Liver (tissue), 3 donors: ENCODE data around the gene LSM10.

Experiments used
- ATF3 ChIP-seq: IDR thresholded peaks from 2 replicates; pipeline ENCODE4 v1.6.1; 2016; ENCODE audit warnings: antibody characterized with exemption
- CTCF ChIP-seq: fragments of 150-350 bp; IDR thresholded peaks from 2 replicates; pipeline ENCODE4 v1.5.1; 2017; ENCODE audit warnings: improper control_type of control experiment, low read depth, low read length; ENCODE audit not compliant: missing input control
- EGR1 ChIP-seq, 2 donors: IDR thresholded peaks; 2 replicates each; pipeline ENCODE4 v1.6.1; 2016 to 2018; ENCODE audit warnings: antibody characterized with exemption in 2 of 2, low read depth in 2 of 2
- GABPA ChIP-seq, 2 donors: IDR thresholded peaks in 1 of 2; conservative IDR thresholded peaks in 1 of 2; 2 replicates each; pipeline ENCODE4 v1.6.1; 2016; ENCODE audit warnings: antibody characterized with exemption in 2 of 2, mild to moderate bottlenecking in 1 of 2, moderate library complexity in 1 of 2
- HNF4G ChIP-seq: IDR thresholded peaks from 2 replicates; pipeline ENCODE4 v1.6.1; 2016; ENCODE audit warnings: antibody characterized with exemption
- MAX ChIP-seq: IDR thresholded peaks from 2 replicates; pipeline ENCODE4 v1.6.1; 2016; ENCODE audit warnings: antibody characterized with exemption
- RAD21 ChIP-seq, 2 donors: IDR thresholded peaks; 2 replicates each; pipeline ENCODE4 v1.6.1; 2016; ENCODE audit warnings: antibody characterized with exemption in 2 of 2, mild to moderate bottlenecking in 2 of 2
- REST ChIP-seq: IDR thresholded peaks from 2 replicates; pipeline ENCODE4 v1.6.1; 2016; ENCODE audit warnings: antibody characterized with exemption, mild to moderate bottlenecking
- RXRA ChIP-seq, 2 donors: IDR thresholded peaks; 2 replicates each; pipeline ENCODE4 v1.6.1; 2017 to 2018; ENCODE audit warnings: antibody characterized with exemption in 2 of 2, mild to moderate bottlenecking in 1 of 2
- SP1 ChIP-seq: IDR thresholded peaks from 2 replicates; pipeline ENCODE4 v1.6.1; 2018; ENCODE audit warnings: antibody characterized with exemption, mild to moderate bottlenecking
- TAF1 ChIP-seq: conservative IDR thresholded peaks from 2 replicates; pipeline ENCODE4 v1.6.1; 2016; ENCODE audit warnings: antibody characterized with exemption, mild to moderate bottlenecking
- YY1 ChIP-seq: IDR thresholded peaks from 2 replicates; pipeline ENCODE4 v1.6.1; 2016; ENCODE audit warnings: antibody characterized with exemption, mild to moderate bottlenecking
- ZBTB33 ChIP-seq: IDR thresholded peaks from 2 replicates; pipeline ENCODE4 v1.6.1; 2016; ENCODE audit warnings: antibody characterized with exemption
- donor health status: healthy.
- donor health status: healthy.

- no peak for TF ChIP-seq CTCF
- peak; percentile 78 for TF ChIP-seq REST
- TF ChIP-seq SP1: no peak
- no peak for TF ChIP-seq ATF3
- TF ChIP-seq RAD21 (IDR thresholded peaks at IDR 0.05): peak; percentile 11 to 33
- peak in 1 of 2 donors; percentile 74 for TF ChIP-seq GABPA (IDR thresholded peaks at IDR 0.05 in 1 of 2, conservative IDR thresholded peaks at IDR 0.05 in 1 of 2)
- no peak for TF ChIP-seq HNF4G
- TF ChIP-seq YY1: peak; percentile 94
- TF ChIP-seq RXRA (IDR thresholded peaks at IDR 0.05): peak in 1 of 2 donors; percentile 25
- peak; percentile 76 for TF ChIP-seq MAX
- TF ChIP-seq TAF1: peak; percentile 64
- TF ChIP-seq ZBTB33: peak; percentile 50
- peak in 1 of 2 donors; percentile 8 for TF ChIP-seq EGR1 (IDR thresholded peaks at IDR 0.05; ENCODE audit: low read depth in 2 of 2)
Observed at GRCh38 chr1:36397378-36398230, at the start of gene LSM10.
